Esophagus muscularis mucosa (tissue), 4 donors: ENCODE results near the gene KRTAP9-1. TPM values are rescaled to one million over a fixed set of nuclear protein-coding genes. Genes with fewer than 3 reads are reported as not detected.
"Not testable (repeated sequence)": the region's sequence is repeated elsewhere in the genome, so short reads cannot be mapped to it uniquely, and the experiment has no call there.

Experiments used
- DNase-seq: peaks from one replicate; pipeline ENCODE4 v3.0.0-alpha.2; 2017; ENCODE audit errors: extremely low spot score
- H3K27ac ChIP-seq, 4 donors: fragments of 200-600 bp; sonication (generic); replicated peaks in 1 of 4; 1 replicate in 3 of 4; 2 replicates in 1 of 4; pipeline ENCODE4 v1.5.1; 2016 to 2019; ENCODE audit warnings: mild to moderate bottlenecking in 1 of 4
- H3K27me3 ChIP-seq, 4 donors: fragments of 200-600 bp; sonication (generic); one replicate each; pipeline versions ENCODE4 v1.5.1 to v1.6.0; 2016 to 2019
- H3K36me3 ChIP-seq, 4 donors: fragments of 200-600 bp; sonication (generic); one replicate each; pipeline ENCODE4 v1.5.1; 2016 to 2019
- H3K4me1 ChIP-seq, 4 donors: fragments of 200-600 bp; sonication (generic); one replicate each; pipeline ENCODE4 v1.5.1; 2016 to 2019
- H3K4me3 ChIP-seq, 4 donors: fragments of 200-600 bp; sonication (generic); 1 replicate in 2 of 4; 2 replicates in 2 of 4; pipeline ENCODE4 v1.5.1; 2016 to 2019; ENCODE audit warnings: mild to moderate bottlenecking in 4 of 4, moderate library complexity in 1 of 4
- H3K9me3 ChIP-seq, 4 donors: fragments of 200-600 bp; sonication (generic); 1 replicate in 3 of 4; 2 replicates in 1 of 4; pipeline ENCODE4 v1.5.1; 2016 to 2019
- EP300 ChIP-seq: sonication (generic); formaldehyde crosslinking; IDR thresholded peaks from one replicate; pipeline ENCODE4 v1.6.1; 2017; ENCODE audit warnings: antibody characterized with exemption
- POLR2A ChIP-seq: fragments of 450-650 bp; IDR thresholded peaks from one replicate; pipeline ENCODE4 v1.6.1; 2017; ENCODE audit warnings: antibody characterized with exemption, moderate library complexity, mild to moderate bottlenecking, low read depth
- POLR2AphosphoS5 ChIP-seq, 2 donors: sonication (generic); formaldehyde crosslinking; IDR thresholded peaks; one replicate each; pipeline ENCODE4 v1.6.1; 2017; ENCODE audit warnings: antibody characterized with exemption in 2 of 2
- WGBS: methylation state at CpG from one replicate; pipeline ENCODE4 v1.1.5; 2018; 5-methylcytosine and 5-hydroxymethylcytosine counted together
- intact Hi-C: fragments of 100-400 bp; cut with DNase I; formaldehyde crosslinking; loops from one replicate; pipeline ENCODE4 v1.15.1; 2023
- total RNA-seq, 4 donors: library from RNA; depleted of rRNA; stranded (reverse); fragments of >200 nt; gene quantifications; one replicate each; pipeline versions ENCODE4 v1.1.0 to v1.2.1, GENCODE V29; 2016
- TF ChIP-seq, protein P1 (sequence below), 3 experiments: fragments of 200-600 bp in 2 of 3; fragments of 450-650 bp in 1 of 3; sonication (generic) in 2 of 3; IDR thresholded peaks; one replicate each; pipeline ENCODE4 v1.5.1; 2017 to 2019; ENCODE audit warnings: antibody characterized with exemption in 3 of 3, mild to moderate bottlenecking in 2 of 3, moderate library complexity in 1 of 3

Gene KRTAP9-1
- not detected for total RNA-seq

DNA sequence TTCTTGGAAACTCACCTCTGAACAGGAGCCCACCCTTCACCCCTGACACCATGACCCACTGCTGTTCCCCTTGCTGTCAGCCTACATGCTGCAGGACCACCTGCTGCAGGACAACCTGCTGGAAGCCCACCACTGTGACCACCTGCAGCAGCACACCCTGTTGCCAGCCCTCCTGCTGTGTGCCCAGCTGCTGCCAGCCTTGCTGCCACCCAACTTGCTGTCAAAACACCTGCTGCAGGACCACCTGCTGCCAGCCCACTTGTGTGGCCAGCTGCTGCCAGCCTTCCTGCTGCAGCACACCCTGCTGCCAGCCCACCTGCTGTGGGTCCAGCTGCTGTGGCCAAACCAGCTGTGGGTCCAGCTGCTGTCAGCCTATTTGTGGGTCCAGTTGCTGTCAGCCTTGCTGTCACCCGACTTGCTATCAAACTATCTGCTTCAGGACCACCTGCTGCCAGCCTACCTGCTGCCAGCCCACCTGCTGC is at the start of gene KRTAP9-1:
KRTAP9-1 (plus strand) TSS at position 51 of the 482 bp plus-strand sequence; CDS start at position 51, 0 bp downstream.
- H3K4me1 ChIP-seq, DNase-seq, H3K4me3 ChIP-seq, H3K9me3 ChIP-seq, intact Hi-C loops, H3K27ac ChIP-seq, H3K36me3 ChIP-seq: not testable (repeated sequence)
- H3K27me3 ChIP-seq: peaks cover 0 to 20% (median 0%) of the 10 kb centered on the region in 4 donors
- WGBS: 57% methylated on average over 1 of the region's 1 CpG

GRCh38 chr17:41140360-41141131 is 49.1 kb upstream of the KRTAP9-1 start, which contains the start of gene KRTAP4-6:
Gene KRTAP4-6 (minus strand): TSS chr17:41140544. CDS start chr17:41140487, 57 bp downstream.
- DNase-seq: no peak
- TF ChIP-seq, protein P1, sequence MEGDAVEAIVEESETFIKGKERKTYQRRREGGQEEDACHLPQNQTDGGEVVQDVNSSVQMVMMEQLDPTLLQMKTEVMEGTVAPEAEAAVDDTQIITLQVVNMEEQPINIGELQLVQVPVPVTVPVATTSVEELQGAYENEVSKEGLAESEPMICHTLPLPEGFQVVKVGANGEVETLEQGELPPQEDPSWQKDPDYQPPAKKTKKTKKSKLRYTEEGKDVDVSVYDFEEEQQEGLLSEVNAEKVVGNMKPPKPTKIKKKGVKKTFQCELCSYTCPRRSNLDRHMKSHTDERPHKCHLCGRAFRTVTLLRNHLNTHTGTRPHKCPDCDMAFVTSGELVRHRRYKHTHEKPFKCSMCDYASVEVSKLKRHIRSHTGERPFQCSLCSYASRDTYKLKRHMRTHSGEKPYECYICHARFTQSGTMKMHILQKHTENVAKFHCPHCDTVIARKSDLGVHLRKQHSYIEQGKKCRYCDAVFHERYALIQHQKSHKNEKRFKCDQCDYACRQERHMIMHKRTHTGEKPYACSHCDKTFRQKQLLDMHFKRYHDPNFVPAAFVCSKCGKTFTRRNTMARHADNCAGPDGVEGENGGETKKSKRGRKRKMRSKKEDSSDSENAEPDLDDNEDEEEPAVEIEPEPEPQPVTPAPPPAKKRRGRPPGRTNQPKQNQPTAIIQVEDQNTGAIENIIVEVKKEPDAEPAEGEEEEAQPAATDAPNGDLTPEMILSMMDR (IDR thresholded peaks at IDR 0.05): no peak
- peaks cover 0 to 7% (median 0%) of the 10 kb centered on the region in 4 donors for H3K27me3 ChIP-seq
- no peak within 1 kb of the TSS for H3K4me3 ChIP-seq
- WGBS: 79% methylated on average over 6 of the region's 6 CpGs
- peaks cover 0 to 35% (median 12%) of the 10 kb centered on the region in 4 donors for H3K9me3 ChIP-seq
- H3K36me3 ChIP-seq: no peaks in the 10 kb centered on the region
- no peaks in the 10 kb centered on the region for H3K4me1 ChIP-seq
- H3K27ac ChIP-seq: no peak within 1 kb of the TSS
- intact Hi-C loops: no loop called here

DNA sequence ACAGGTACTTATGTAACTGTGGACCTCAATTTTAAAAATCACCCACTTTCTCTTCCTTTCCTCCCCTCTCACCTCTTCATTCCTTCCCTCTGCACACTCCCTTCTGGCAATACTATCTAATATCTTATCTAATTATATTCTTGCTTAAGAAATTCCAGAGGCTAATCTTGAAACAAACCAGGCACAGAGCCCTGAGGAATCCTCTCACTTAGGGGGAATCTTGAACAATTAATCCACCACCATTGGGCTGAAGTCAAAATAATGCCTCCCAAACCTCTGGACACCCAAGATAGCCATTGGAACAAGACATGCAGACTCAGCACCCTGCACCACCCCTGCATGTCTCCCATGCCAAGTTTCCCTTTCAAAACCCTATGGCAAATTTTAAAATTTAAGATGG is 48.3 kb upstream of the KRTAP9-1 start:
- intact Hi-C loops: no loop called here
- no peaks in the 10 kb centered on the region for H3K4me1 ChIP-seq

DNA sequence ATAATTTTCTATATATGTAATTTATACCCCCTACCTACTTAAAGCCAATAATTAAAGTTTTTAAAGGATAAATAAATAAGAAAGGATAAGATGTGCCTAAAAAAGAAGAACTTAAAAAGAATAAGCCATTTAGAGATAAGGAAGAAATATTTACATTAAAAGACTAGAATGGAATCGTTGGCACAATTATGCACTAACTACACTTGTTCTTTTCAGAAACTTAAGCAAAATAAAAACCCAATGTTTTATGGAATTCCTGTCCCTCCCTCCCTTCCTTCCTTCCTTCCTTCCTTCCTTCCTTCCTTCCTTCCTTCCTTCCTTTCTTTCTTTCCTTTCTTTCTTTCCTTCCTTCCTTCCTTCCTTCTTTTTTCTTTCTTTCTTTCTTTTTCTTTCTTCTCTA is 44.8 kb upstream of the KRTAP9-1 start:
- 84% methylated on average over 1 of the region's 1 CpG for WGBS
- no peak overlapping the region for H3K27ac ChIP-seq
- intact Hi-C loops: no loop called here

More for the DNA sequence above, 48.3 kb upstream of the KRTAP9-1 start:
- TF ChIP-seq POLR2A (no peak), POLR2AphosphoS5 (IDR thresholded peaks at IDR 0.05) (no peak), EP300 (no peak)
- TF ChIP-seq, protein P1 (IDR thresholded peaks at IDR 0.05): no peak
- no peak for DNase-seq
- Histone ChIP-seq H3K27me3 (peaks cover 0 to 7% (median 0%) of the 10 kb centered on the region in 4 donors), H3K36me3 (no peaks in the 10 kb centered on the region), H3K9me3 (peaks cover 0 to 35% (median 12%) of the 10 kb centered on the region in 4 donors), H3K27ac (no peak overlapping the region), H3K4me3 (no peak overlapping the region)

DNA sequence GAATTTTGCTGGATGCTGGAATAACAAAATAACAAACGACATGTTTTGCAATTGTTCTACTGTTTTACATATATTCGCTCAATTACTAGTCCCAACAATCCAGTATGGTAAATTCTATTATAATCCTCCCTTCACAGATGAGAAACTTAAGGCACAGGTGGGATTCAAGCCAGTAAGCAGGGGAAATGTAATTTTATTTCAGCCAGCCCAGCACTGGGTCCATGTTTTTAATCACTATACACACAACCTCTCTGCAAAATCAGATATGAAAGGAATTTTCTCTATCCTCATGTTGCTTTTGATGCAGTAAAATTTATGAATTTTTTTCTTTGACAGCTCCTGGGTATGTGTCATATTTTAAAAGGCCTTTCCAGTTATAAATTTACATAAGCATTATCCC is 44.4 kb upstream of the KRTAP9-1 start:
- Histone ChIP-seq H3K36me3 (no peaks in the 10 kb centered on the region), H3K27ac (no peak overlapping the region), H3K27me3 (no peaks in the 10 kb centered on the region), H3K4me3 (no peak overlapping the region), H3K9me3 (peaks cover 0 to 27% (median 8%) of the 10 kb centered on the region in 4 donors), H3K4me1 (no peaks in the 10 kb centered on the region)
- intact Hi-C loops: no loop called here
- TF ChIP-seq POLR2A (no peak), EP300 (no peak), POLR2AphosphoS5 (IDR thresholded peaks at IDR 0.05) (no peak)
- TF ChIP-seq, protein P1 (IDR thresholded peaks at IDR 0.05): no peak
- WGBS: 93% methylated on average over 2 of the region's 2 CpGs
- no peak for DNase-seq

More for the DNA sequence above, 44.8 kb upstream of the KRTAP9-1 start:
- peaks cover 0 to 4% (median 0%) of the 10 kb centered on the region in 4 donors for H3K27me3 ChIP-seq
- no peak overlapping the region for H3K4me3 ChIP-seq
- DNase-seq: no peak
- TF ChIP-seq POLR2AphosphoS5 (IDR thresholded peaks at IDR 0.05) (no peak), EP300 (no peak), POLR2A (no peak)
- TF ChIP-seq, protein P1 (IDR thresholded peaks at IDR 0.05): no peak
- no peaks in the 10 kb centered on the region for H3K36me3 ChIP-seq
- H3K4me1 ChIP-seq: no peaks in the 10 kb centered on the region
- H3K9me3 ChIP-seq: peaks cover 0 to 32% (median 9%) of the 10 kb centered on the region in 4 donors
